ENCODE results near the gene RIPPLY3.

RIPPLY3 gene

GRCh38 chr21:37065561-37066177 is 59.2 kb downstream of the RIPPLY3 start:
- TF ChIP-seq MAX (IDR thresholded peaks at IDR 0.05; ENCODE audit: low read depth, low read length) (no peak), MYC (IDR thresholded peaks at IDR 0.05; ENCODE audit: low read depth, low read length) (no peak), POLR2A (IDR thresholded peaks at IDR 0.05; ENCODE audit: extremely low read depth, insufficient read length) (no peak), CTCF (IDR thresholded peaks at IDR 0.05; ENCODE audit: low read depth, low read length) (no peak)
- no peak for DNase-seq (ENCODE audit: low read depth)
- no peak overlapping the region for H3K4me3 ChIP-seq (ENCODE audit: low read depth, low read length)
